DOHH2 (cell line): ENCODE results near the gene ITGB5.
"Not testable (repeated sequence)": the region's sequence is repeated elsewhere in the genome, so short reads cannot be mapped to it uniquely, and the experiment has no call there.

Source experiments
- H3F3A ChIP-seq: fragments of 200-600 bp; sonication (generic), shearing (Covaris generic); 2 replicates; pipeline ENCODE4 v1.6.0; 2016; ENCODE audit warnings: antibody characterized with exemption, mild to moderate bottlenecking; ENCODE audit not compliant: control insufficient read depth, insufficient read depth
- H3K27ac ChIP-seq: fragments of 200-600 bp; sonication (generic); 2 replicates; pipeline ENCODE4 v1.5.1; 2014; ENCODE audit warnings: low read depth, mild to moderate bottlenecking, low read length, moderate library complexity
- H3K27me3 ChIP-seq: fragments of 200-600 bp; sonication (generic); 2 replicates; pipeline ENCODE4 v1.6.1; 2014; ENCODE audit warnings: mild to moderate bottlenecking, low read length, mixed read lengths; ENCODE audit not compliant: control insufficient read depth
- H3K36me3 ChIP-seq: fragments of 200-600 bp; sonication (generic); 2 replicates; pipeline ENCODE4 v1.6.1; 2014; ENCODE audit warnings: mild to moderate bottlenecking, low read length, moderate library complexity, mixed read lengths; ENCODE audit not compliant: control insufficient read depth
- H3K4me1 ChIP-seq: fragments of 200-600 bp; sonication (generic); 2 replicates; pipeline ENCODE4 v1.6.1; 2014; ENCODE audit warnings: mild to moderate bottlenecking, low read length, mixed read lengths; ENCODE audit not compliant: control insufficient read depth
- H3K4me2 ChIP-seq: fragments of 200-600 bp; sonication (generic); 2 replicates; pipeline ENCODE4 v1.6.0; 2014; ENCODE audit warnings: mild to moderate bottlenecking, low read length, moderate library complexity
- H3K4me3 ChIP-seq: fragments of 200-600 bp; sonication (generic); 2 replicates; pipeline ENCODE4 v1.5.1; 2014; ENCODE audit warnings: mild to moderate bottlenecking, low read length, mixed read lengths
- H3K79me2 ChIP-seq: fragments of 200-600 bp; sonication (generic); 2 replicates; pipeline ENCODE4 v1.6.1; 2014; ENCODE audit warnings: mild to moderate bottlenecking, low read length, mixed read lengths; ENCODE audit not compliant: control insufficient read depth
- H3K9me2 ChIP-seq: fragments of 200-600 bp; sonication (generic); replicated peaks from 2 replicates; pipeline ENCODE4 v1.6.1; 2014; ENCODE audit warnings: mild to moderate bottlenecking, low read length, mixed read lengths; ENCODE audit not compliant: control insufficient read depth
- H3K9me3 ChIP-seq: fragments of 200-600 bp; sonication (generic); 2 replicates; pipeline ENCODE4 v1.6.1; 2014; ENCODE audit warnings: antibody characterized with exemption, low read length, mixed read lengths; ENCODE audit not compliant: control insufficient read depth, insufficient read depth
- H4K20me1 ChIP-seq: fragments of 200-600 bp; sonication (generic); 2 replicates; pipeline ENCODE4 v1.6.0; 2014; ENCODE audit warnings: low read depth, mild to moderate bottlenecking, antibody characterized with exemption, low read length, moderate library complexity; ENCODE audit not compliant: control insufficient read depth, insufficient read depth
- CTCF ChIP-seq: fragments of 200-600 bp; sonication (generic); IDR thresholded peaks from one replicate; pipeline ENCODE4 v1.5.1; 2014; ENCODE audit warnings: antibody characterized with exemption, mild to moderate bottlenecking, low read depth, low read length; ENCODE audit not compliant: poor library complexity, severe bottlenecking
- EZH2phosphoT487 ChIP-seq: fragments of 200-600 bp; sonication (generic); IDR thresholded peaks from 2 replicates; pipeline ENCODE4 v1.6.1; 2017; ENCODE audit warnings: borderline replicate concordance, mild to moderate bottlenecking, antibody characterized with exemption, low read length, moderate library complexity, mixed read lengths

ITGB5 gene

DNA sequence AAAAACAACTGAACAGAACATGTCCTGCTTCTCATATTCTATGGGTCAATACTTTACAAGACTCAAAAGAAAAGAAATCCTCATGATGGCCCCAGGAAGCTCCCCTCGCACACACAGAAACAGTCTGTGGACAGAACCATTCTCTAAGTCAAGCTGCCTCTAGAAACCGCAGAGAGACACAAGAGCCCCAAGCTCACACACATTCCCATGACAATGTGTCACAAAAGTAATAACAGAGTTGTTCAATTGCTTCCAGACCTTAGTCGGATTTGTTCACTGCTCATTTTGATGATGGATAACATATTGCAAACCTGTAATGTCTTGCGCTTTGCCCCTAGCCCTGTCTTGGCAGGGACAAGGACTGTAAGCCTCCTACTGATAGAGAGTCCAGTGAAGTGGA lies 96.0 kb downstream of the ITGB5 start:
- H3K9me3 ChIP-seq, result no peaks in the 10 kb centered on the region
- no peak overlapping the region for H3K4me3 ChIP-seq
- H4K20me1 ChIP-seq, result no peaks in the 10 kb centered on the region
- H3K4me2 ChIP-seq, result no peak overlapping the region
- TF ChIP-seq EZH2phosphoT487 (no peak), CTCF (no peak)
- no peaks in the 10 kb centered on the region for H3F3A ChIP-seq
- H3K27me3 ChIP-seq, result peaks cover 6% of the 10 kb centered on the region; the same call in 1 of the 2 replicates
- no peak overlapping the region for H3K27ac ChIP-seq
- no peaks in the 10 kb centered on the region for H3K9me2 ChIP-seq
- H3K79me2 ChIP-seq, result no peaks in the 10 kb centered on the region
- H3K4me1 ChIP-seq, result no peaks in the 10 kb centered on the region
- no peaks in the 10 kb centered on the region for H3K36me3 ChIP-seq

DNA sequence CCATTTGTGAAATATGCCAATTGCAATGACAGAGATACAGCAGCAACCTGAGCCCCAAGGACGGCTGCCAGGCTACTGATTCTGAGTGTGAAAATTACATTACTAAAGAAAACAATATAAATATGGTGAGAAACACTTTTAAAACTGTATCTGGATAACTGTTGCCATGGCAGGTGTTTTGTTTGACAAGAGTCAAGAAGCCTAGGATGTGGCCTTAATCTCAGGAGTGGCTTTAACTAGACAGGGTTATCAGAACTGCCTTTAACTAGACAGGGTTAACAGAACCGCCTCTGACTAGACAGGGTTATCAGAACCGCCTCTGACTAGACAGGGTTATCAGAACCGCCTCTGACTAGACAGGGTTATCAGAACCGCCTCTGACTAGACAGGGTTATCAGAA lies 98.1 kb downstream of the ITGB5 start:
- not testable (repeated sequence) for H3K27ac ChIP-seq, H3K4me2 ChIP-seq, H3K36me3 ChIP-seq, H3K9me3 ChIP-seq, H3F3A ChIP-seq, H3K4me1 ChIP-seq, H3K9me2 ChIP-seq, H3K27me3 ChIP-seq, H3K4me3 ChIP-seq, H4K20me1 ChIP-seq, H3K79me2 ChIP-seq

DNA sequence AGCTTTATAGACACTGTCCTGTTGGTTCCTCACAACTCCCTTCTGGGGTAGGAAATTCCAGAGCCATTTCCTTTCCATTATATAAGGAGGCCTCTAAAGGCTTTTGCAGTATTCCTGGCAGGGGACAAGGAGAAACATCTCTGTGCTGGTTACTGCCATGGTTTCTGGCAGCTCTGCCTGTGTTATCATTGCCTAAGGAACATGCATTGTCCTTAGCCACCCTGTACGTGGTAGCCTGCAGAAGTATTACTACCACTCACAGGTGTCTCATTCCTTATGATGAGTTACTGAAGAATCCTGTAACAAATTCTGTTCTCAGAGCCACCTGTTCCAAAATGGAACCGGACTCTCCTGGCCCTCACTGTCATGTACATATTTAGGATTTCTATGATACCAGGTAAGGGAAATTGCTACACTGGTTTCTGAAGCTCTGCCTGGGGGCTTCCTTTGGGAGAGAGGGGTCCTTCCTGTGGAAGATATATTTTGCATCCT lies 98.9 kb downstream of the ITGB5 start:
- no peak overlapping the region for H3K4me2 ChIP-seq

More for the DNA sequence above, 98.9 kb downstream of the ITGB5 start:
- Histone ChIP-seq H3F3A (no peaks in the 10 kb centered on the region), H3K9me3 (no peaks in the 10 kb centered on the region), H3K36me3 (no peaks in the 10 kb centered on the region), H3K4me3 (no peak overlapping the region), H3K27ac (no peak overlapping the region), H3K9me2 (no peaks in the 10 kb centered on the region), H3K27me3 (peaks cover 6% of the 10 kb centered on the region; the same call in 1 of the 2 replicates), H3K4me1 (no peaks in the 10 kb centered on the region), H4K20me1 (no peaks in the 10 kb centered on the region), H3K79me2 (no peaks in the 10 kb centered on the region)
- no peak for TF ChIP-seq CTCF
- TF ChIP-seq EZH2phosphoT487, result no peak
